DLD1 (cell line): ENCODE data around the gene APOA1.

ENCODE experiments used
- in situ Hi-C: cut with HindIII; loops from 2 replicates; pipeline ENCODE4 v1.10.0; 2017; ENCODE audit warnings: low sequenced_read_pairs

APOA1 gene

DNA sequence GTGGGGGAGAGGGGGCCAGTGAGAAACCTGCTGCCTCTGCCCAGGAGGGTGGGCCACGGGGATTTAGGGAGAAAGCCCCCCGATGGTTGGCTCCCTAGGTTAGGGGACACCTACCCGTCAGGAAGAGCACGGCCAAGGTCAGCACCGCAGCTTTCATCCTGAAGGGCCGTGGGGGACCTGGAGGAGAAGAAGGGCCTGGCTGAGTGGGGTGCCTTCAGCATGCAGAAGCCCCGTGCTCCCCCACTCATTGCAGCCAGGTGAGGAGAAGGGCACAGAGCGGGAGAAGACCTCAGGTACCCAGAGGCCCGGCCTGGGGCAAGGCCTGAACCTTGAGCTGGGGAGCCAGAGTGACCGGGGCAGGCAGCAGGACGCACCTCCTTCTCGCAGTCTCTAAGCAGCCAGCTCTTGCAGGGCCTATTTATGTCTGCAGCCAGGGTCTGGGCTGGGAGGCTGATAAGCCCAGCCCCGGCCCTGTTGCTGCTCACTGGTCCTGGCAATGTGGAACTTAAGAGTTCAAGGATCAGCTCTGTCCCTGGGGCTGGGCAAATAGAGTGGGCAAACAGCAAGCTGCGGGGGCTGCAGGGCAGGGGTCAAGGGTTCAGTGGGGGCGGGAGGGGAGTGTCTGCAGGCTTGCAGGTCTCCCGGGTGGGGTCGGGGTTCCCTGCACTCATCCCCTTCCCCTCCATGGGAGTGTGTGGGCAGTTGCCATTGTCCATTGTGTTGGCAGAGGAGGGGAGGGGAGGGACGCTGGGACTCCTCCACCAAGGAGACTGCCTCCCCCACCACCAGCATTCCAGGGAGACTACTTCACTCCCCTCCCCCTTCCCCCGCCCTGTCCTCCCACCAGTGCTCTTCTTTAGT is at the start of gene APOA1:
TSS of gene APOA1 (minus strand) at position 392 of the 861 bp plus-strand sequence. CDS start at position 157, 235 bp downstream.
- in situ Hi-C loops = no loop called here

DNA sequence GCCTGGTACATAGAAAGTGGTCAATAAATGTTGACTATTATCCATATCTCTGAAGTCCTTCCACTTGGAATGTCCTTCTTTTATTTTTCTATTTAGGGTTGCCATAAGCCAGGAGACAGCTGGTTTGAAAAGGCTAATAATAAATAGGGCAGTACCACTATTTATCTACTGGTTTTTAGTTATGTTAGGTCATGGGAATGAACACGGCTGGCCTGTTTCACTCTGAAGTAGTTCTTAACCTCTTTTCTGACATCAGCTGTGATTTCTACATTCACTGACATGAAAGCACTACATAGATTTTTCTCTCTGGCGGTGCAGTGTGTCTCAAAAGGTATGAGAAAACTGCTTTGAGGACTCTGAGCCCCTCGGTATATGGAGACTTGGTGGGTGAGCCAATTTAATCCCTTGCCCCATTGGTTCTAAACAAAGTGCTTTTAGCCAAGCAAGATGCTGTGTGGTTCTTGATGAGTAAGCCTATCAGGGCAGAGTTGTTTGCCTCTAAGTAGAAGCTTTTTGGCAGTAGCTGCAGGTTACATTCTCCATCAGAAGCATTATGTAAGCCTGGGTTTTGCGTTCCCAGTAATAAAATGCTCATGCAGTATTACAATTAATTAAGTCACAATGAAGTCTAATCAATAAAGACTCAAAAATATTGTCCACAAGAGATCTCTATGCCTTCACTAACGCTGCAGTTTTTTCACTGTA is 48.7 kb upstream of the APOA1 start:
- in situ Hi-C loops = no loop called here

DNA sequence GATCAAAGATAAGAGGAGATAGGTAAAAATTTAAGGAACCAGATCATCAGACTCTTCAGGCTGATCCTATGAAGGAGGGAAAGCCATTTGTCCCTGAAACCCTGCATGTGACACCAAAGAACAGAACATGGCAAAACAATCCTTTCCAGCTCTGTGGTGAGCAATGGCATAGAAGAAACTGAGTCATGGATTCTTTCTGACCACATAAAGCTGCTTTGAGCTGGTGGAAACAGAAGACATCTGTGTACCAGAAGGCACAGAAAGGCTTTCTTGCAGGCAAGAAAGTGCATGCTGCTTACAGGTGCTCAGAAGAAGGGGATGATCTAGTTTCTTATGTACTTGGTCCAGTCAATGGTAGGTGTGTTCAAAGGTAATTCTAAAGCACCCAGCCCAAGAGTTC is 45.0 kb upstream of the APOA1 start:
- in situ Hi-C loops = no loop called here

DNA sequence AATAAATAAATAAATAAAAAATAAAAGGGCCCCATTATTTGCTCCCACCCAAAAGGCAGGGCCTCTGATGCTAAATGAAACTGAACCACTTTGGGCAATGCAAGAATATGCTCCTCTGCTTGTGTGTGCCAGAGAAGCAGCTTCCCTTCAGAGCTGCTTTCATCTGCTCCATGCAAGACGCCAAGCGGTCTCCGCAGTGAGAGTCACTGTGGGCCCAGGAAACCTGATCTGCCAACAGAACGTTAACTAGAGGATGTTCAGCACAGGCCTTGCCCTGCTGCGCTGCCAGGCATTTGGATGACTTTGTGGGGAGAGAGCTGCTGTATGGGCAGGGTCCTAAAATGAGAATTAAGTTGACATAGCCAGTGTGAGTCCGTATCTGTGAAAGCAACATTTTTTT is 43.7 kb upstream of the APOA1 start:
- in situ Hi-C loops = no loop called here

DNA sequence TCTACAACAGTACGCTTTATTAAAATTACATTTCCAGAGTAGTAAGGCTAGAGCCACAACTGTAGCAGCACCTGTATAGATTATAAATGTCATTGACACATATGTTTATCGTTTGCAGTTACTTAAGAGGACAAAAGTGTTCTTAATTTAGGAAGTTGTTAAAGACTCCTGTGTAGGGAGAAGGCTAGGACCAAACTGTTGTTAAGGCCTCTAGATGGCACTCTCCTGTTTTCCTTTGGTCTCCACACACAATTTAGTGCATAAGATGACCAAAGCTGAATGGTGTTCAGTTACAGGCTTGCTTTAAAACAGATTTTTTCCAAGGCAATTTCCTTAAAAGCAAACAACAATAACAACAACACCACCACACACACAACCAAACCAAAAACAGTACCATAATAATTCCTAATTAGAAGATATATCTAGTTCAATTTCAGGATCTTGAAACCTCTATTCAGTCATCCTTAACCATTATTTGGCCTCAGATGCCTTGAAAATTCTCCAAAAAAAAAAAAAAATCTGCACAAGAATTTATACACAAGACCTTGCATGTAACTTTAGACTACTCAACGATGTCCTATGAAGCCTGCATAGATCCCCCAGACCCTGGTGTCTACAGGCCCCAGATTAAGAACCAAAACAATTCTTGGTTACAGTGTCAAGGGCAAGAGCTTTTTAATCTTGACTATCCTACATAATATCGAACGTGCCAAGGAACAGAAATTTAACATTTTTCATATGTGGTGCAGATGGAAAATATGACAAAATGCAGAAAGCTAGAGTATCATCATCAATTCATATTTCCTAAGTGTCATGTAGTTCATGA is 42.6 kb upstream of the APOA1 start:
- in situ Hi-C loops = no loop called here

DNA sequence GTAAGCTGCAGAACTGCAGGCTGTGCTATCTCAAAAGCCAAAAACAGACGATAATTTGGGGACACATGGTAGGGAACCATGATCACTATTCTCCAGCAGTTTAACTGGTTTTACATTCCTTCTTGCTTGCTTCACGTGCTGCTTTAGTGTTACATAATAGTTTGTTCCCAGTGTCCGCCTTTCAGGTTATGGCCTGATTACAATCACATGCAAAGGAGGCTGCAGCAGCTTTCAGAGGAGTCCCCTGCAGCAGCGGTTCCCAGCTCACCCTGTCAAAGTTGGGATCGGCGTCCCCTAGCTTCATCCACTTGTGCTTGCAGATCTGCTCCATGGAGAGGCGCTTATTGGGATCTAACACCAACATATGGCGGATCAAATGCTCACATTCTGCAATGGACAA is 39.2 kb upstream of the APOA1 start:
- in situ Hi-C loops = no loop called here

DNA sequence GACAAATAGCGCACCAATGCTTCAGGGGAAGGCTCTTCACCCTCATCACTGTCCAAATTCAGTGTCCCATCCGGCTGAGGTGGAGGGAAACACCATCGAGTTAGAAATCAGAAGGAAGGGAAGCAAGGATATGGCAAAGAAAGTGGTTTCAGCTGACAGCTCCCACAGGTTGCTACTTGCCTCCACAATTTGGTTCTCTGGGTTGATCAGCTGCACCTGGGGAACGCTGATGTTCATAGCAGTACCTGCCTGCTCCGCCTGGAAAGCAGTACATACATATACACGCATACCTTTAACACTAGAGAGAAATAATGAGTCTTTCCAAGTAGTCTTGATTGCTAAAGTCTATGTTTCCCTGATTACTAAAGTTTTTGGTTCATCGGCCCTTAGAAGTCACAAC is 37.8 kb upstream of the APOA1 start:
- in situ Hi-C loops = no loop called here

DNA sequence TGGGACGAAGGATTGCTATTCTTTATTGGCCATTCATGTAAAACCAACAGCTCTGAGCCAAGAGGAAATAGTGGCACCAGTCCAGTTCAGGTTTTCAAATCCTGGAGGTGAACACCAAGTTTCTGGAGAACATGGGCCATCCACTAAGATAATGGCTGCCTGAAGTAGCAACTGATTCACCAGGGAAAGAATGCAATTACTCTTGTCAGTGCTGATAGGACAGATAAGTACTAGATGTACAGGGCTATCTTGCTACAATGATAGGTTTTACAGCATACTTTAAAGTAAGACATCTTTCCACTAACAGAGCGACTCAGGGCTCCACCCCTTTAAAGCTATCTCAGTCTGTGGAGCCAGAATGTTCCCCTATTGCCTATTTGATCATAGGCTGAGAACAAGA is 36.8 kb upstream of the APOA1 start:
- in situ Hi-C loops = no loop called here

DNA sequence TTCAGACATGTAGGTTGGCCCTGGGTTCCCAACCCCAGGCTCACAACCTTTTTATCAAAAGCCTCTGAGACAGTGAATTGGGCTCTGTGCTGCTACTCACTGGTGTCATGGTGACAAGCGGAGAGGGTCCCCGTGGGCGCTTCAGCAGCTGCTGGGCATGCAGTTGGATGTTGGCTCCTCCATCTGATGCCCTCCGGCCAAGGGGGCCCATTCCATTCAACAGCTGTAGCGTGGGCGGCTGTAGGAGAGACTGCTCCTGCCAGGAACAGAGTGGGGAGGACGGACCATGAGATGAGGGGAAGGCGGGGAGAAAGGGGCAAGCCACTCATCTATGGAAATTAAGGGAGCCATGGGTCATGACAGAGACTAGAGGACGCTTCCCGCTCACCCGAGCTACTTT is 36.0 kb upstream of the APOA1 start:
- in situ Hi-C loops = no loop called here

DNA sequence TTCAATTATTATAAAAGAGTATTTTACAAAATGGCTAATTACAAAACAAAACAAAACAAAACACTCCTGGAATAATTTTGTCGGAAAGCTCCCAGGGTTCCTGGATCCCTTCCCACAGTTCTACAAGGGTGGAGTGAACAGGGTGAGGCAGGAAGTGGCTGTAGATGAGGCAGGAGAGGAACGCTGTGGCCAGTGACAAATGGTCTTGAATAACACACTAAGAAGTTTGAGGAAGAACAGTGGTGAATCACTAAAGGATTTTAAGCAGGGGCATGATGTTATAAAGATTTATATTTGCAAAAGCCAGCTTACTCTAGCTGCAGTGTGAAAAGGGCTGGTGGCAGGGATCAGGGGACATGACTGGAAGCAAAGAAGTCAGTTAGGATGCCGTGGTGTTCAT is 33.8 kb upstream of the APOA1 start:
- in situ Hi-C loops = no loop called here

DNA sequence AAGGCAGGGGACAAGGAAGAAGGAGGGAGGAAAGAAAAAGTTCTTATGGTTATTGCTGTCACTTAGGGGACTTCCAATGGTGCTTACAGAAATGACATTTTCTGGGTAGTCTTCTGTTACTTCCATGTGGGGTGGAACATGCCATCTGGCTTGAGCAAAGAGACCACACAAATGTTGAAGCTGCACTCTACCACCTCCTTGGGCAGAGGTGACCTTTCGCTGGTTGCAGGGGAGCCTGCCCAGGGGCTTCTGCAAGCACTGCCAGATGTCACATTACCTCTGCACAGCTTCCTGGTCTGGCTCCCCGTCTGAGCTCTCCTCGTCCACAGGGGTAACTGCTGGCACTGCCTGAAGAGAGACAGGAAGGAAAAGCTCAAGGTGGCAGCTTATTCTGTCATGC is 32.6 kb upstream of the APOA1 start:
- in situ Hi-C loops = no loop called here

DNA sequence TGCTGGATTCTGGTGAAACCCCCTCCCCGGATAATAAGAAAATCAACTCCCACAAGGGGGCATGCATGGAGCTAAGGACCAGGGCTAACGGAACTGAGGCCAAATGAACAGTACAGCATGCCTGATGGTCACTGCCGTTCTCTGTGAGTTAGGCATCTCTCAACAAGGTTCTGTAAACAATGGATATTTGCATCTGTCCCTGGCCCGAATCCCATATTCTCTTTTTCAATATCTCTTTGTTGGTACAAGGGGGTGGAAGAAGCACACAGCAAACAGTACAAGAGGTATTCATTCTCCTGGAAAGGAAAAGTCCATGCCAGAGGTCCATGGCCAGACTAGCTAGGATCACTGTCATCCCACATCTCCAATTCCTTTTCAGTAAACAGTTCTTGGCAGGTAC is 32.2 kb upstream of the APOA1 start:
- in situ Hi-C loops = no loop called here

DNA sequence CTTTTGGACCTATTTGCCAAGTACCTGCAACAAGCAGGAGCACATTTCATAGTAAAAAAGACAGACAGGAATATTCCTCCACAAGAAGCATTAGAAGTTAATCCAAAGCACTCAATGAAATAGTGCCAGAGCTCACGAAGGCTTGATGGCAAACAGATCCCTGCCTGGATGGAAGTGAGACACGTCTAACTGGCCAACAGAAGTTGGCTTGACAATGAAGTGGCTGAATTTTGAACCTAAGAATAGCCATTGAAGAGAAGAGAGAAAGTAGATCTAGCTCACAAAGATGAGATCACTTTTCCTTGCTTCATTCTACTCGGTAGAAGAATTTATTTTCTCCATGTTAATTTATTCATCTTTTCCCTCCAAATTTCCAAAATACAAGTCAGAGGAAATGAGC is 30.6 kb upstream of the APOA1 start:
- in situ Hi-C loops = no loop called here

DNA sequence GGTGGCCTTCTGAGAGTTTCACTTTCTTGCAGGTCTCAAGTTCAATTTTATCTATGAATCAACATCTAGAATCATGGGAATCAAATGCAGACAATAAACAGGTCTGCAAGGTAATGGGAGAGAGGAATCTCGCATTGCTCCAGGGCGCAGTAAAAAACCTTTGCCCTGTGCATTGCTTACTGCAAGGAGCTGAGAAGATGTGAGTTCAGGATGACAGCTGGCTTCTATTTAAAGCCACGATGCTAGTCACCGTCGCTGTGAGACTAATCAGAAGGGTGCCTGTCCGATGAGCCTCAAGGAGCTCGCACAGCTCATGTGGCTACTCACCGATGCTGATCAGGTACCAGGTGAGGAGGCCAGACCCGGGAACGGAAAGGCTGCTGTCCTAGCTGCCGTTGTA is 30.2 kb upstream of the APOA1 start:
- in situ Hi-C loops = no loop called here

DNA sequence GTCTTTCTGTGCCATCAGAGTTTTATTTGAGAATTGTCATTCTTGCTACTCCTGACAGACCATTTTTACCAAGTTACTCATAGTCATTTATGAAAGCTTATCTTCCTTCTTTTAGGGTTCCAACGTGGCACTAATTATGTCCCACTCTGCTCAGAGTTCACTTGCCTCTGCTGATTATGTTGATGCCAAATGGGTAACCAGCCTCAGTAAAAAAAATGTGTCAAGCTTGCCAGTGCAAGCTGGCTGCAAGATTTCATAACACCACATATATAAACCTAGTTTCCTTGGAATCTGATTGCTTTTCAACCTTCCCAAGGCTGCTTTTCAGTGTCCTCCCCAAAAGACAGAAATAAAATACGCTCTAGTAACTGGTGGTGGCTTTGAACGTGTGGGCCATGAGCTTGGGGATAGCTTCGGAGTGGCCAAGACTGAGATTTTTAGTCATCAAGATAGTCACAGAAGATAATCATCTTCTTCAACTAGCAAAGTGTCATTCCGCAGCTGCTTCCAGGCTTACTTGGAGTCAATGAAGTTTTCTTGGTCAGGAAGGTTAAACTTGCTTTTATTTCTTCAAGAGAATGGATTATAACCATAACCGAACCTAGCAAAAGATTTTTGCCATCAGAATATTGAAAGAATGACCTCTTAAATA is 29.5 kb upstream of the APOA1 start:
- in situ Hi-C loops = no loop called here

DNA sequence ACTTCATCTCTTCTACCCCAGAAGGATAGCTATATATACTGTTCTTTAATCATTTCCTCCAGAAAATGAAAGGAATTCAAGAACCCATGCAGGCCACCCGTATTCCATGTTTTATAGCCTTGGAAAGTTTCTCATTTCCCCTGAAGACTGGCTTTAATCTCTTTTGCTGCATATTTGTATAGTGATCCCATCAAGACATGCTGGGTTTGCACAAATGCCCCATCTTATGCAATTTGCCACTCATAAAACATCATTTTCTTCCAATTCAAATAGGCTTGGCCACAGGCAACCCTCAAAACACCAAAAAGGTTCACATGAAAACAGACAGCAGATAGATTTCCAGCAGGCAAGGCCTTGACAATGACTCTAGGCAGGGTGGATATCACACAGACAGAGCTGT is 28.3 kb upstream of the APOA1 start:
- in situ Hi-C loops = no loop called here

DNA sequence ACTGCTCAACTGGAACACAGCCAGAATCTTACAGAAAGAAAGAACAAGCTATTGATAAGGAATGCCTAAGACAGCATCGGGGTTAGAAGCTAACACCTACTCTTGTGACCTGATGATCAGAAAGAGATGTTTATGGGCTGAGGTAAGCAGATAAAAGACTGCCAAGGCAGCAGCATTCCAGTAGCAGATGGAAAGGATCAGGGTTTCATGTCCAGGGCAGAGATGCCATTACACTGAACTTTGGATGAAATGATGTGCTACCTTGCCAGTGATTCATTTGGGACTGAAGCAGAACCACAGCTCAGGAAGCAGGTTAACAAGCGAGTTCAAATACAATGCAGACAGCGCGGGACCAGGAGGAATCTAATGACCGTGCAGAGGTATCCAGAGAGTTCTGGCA is 27.1 kb upstream of the APOA1 start:
- in situ Hi-C loops = no loop called here

DNA sequence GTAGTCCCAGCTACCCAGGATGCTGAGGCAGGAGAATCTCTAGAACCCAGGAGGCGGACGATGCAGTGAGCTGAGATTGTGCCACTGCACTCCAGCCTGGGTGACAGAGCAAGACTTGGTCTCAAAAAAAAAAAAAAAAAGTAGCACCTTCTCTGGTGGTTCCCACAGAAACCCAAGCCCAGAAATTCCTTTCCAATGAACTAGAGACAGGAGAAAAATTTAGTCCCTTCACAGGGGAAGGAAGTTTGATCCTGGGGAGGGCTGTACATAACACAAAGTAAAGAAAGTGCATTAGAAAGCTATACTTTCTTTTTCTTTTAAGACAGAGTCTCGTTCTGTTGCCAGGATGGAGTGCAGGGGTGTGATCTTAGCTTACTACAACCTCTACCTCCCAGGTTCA is 25.5 kb upstream of the APOA1 start:
- in situ Hi-C loops = no loop called here

DNA sequence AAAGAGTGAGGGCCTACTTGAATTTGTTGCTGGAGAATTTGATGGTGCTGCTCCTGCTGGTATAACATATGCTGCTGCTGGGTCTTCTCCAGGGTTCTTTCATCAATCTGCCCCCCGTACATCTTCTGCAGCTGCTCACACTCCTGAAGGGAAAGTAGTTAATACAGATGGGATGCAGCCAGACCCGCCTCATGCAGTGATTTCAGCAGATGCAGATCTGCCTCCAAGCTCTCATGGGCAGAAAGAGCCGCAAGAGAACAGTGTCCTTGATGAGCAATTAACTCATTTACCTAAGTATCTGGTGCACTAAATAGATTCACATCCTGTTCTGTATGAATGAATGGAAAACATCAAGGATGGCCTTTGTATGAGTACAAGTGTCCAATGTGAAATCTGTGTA is 24.8 kb upstream of the APOA1 start:
- in situ Hi-C loops = no loop called here

DNA sequence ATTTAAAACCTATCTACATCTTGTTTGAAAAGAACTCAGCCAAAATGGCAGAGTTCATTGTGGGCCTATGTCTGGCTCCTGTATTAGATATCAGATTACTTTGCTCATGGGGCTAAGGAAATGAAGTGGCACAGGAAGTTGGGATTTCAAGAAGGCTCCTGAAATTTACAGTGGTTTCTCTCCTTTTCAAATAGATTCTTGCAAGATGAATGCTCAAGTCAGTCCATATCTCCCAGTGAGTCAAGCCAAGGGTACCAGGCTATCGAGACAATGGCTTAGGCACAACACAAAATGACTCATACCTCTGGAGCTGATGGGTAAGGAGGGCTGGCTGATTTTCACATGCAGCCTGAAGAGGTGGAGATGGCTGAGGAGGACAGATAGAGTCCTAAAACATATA is 24.1 kb upstream of the APOA1 start:
- in situ Hi-C loops = no loop called here

DNA sequence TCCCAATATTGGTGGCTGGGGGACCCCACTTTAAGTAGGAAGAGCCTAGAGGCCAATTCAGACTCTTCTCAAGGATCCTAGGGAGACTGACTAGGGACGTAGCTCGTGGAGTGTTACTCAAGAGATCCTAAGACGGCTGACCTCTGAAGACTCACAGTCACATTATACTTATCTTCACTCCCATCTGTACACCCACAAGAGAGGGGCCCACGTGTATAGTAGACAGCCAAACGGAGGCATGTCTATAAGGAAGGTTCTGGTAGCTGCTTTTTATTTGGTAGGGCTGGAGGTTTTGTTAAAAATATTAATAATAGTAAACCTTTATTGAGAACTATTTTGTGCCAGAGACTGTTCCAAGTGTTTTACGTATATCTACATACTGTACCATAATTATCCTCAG is 22.9 kb upstream of the APOA1 start:
- in situ Hi-C loops = no loop called here
